OCI-M2 (cell line): ENCODE results near the gene IFI27L1.

Experiments
- DNase-seq: peaks from one replicate; lab custom pipeline; 2025; ENCODE audit not compliant: unreplicated experiment; lab: John Stamatoyannopoulos, UW

The IFI27L1 gene, protein sequence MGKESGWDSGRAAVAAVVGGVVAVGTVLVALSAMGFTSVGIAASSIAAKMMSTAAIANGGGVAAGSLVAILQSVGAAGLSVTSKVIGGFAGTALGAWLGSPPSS

GRCh38 chr14:94080621-94081385 lies at the start of gene IFI27L1, which contains the start of gene DDX24:
Gene IFI27L1 (plus strand): TSS chr14:94081310. CDS start chr14:94096938, 15,628 bp downstream.
Gene DDX24 (minus strand): TSS chr14:94081202. CDS start chr14:94079742, 1,460 bp downstream.
- DNase-seq, result peak; percentile 77

DNA sequence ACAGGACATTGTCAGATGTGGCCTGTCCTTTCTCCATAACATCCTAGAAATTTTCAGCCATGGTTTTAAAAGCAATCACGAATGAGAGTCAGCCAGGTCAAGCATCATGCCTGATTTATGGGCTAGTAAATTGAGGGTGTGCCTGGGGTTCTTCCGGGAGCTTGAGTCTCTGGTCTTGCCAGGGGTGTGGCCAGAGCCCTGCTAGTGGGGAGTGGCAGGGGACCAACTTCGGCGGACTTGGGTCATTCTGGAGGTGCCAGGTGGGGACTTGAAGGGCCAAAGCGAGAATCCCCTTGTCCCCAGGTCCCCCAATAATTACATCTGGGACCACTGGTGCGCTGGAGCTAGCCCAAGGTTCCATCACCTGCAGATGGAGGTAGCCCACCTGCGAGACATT lies 49.2 kb upstream of the IFI27L1 start:
- DNase-seq, result no peak

GRCh38 chr14:94034886-94035285 lies 46.2 kb upstream of the IFI27L1 start:
- no peak for DNase-seq

DNA sequence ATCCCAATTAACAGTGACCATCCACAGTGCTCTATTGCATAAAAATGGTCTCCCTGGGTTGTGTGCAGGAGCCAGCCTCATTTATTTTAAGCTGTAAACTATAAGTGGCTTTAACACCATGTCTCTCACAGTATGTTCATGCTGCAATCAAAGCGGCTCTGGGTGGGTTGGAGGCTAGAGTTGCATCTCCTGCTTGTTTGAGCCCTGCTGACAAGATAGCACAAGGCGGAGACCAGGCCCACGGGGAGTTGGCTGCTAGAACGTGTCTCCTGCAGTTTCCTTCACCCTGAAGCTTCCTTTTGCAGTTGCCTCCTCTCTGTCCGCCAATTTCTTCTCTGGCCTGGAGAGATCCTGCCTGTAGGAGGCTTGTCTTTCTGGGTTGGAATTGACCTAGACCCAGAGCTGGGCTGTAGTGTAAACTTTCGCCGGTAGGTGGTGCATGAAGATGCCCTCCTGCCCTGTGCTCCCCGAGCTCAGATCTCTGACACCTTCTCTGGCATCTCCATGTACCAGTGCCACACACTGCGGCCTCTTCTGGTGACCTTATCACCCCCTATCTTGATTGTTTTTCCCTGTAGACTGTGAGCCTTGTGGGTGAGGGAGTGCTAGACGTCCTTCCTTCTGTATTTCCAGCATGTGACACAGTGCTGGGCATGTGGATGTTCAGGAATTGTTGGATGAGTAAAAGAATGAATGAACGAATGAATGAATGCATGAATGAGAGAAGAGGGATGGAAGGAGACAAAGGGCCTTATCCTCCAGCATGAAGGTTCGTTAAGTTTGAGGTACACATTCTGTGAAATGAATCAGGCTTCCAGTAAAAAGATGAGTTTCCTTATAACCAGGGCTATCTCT lies 44.6 kb upstream of the IFI27L1 start:
- peak; percentile 24 for DNase-seq

DNA sequence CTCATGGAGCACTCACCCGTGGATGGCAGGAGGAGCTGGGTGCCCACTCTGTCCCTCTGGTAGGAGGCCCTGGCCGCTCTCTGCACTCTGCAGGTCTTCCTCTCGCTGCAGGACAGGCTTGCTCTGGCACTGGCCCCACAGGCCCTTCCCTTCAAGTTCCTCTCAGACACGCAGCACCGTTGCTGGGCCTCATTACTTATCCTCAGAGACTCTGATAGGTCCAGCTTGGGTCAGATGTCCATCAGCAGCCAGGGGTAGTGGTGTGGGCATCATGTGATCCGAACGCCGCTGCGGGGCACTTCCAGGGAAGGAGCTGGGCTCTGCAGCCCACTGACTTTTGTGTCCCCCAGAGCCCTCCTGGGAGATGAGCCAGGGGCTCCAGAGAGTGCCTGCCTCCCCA lies 43.2 kb upstream of the IFI27L1 start:
- DNase-seq, result no peak

GRCh38 chr14:94038510-94038909 lies 42.6 kb upstream of the IFI27L1 start:
- no peak for DNase-seq

DNA sequence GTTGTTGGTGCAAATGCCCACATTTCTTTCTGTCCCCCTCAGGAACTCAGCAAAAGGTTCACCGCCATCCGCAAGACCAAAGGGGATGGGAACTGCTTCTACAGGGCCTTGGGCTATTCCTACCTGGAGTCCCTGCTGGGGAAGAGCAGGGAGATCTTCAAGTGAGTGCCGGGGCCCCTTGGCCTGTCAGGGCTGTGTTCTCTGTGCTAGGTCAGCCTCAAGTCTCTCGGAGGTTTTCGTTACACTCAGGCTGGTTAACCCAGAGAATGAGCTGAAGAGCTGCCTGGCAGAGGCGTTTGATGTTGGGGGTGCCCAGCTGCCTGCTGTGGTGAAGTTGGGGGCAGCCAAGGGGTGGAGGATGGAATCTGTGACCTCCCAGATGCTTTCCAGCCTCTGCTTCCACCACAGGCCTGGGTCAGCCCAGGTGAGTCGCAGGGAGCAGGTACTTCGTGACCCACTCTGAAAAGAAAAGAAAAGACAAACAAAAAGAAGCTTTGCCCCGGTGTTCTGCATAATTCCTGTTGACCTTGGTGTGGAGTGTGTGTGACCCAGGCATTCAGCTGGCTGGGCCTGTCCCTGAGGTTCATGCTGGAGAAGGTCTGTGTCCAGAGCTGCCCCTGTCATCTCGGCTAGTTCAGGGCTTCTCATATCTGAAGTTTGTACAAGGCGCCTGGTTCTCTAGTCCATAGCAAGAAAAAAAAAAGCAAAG lies 42.0 kb upstream of the IFI27L1 start:
- no peak for DNase-seq

DNA sequence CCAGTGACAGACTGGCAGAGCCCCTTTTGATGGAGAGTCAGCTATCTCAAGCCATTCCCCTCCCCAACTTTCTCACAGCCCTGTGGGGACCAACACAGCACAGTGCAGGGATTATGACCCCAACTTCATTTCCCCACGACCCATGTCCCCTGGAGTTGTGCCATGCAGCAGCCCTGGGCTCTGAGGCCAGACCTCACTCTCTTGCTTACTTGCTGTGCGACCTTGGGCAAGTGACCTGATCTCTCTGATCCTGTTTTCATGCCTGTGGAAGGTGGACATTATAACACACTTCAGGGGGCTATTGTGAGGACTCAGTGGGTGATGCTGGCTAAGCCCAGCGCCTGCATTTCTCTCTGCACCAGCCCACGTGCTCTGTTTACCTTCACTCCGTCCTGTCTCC lies 40.9 kb upstream of the IFI27L1 start:
- DNase-seq, result no peak

DNA sequence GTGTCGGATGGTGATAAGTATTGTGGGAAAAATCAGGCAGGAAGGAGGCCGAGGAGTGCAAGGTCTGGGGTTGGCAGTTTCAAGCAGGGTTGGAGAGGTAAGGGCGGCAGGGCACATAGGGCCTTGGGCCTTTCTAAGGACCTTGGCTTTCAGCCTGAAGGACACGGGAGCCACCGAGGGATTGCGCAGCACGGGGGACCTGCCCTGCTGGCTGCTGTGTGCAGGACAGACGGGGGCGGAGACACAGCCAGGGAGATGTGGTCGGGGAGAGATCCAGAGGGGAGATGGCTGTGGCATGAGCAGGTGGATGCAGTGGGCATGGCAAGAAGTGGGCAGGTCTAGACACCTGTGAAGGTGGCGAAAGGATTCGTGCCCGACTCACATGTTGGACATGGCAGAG lies 40.3 kb upstream of the IFI27L1 start:
- no peak for DNase-seq

DNA sequence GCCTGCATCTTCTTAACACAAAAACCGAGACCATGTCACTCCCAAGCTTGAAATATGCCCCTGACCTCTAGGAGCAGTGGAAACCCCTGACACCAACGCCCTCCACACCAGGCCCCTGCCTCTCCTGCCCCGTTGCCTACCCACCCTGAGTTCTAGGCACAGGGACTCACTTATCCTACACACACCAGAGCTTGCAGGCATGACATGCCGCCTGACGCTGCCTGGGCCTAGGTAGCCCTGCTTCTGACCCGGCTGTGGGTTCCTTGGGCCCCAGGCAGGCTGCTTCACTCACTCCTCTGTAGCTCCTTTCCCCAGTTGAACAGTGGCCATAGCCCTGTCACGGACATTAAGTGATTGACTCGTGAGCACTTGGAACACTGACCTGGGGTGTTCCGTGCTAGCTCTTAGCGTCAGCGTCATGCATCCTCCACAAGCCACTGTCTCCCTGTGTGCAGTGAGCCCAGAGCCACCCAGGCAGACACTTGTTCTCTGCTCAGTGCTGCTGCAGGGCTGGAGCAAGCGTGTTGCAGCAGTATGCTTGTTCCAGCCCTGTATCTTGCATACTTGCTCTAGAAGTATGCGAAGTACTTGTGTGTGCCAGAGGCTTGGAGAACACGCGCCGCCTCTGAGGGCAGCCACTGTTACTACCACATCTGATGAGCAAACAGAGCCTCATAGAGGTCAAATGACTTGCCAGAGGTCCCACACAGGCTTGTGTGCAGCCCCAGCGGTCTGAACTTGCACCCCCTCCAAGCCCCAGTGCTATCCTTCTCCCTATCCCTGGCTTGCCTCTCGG lies 39.4 kb upstream of the IFI27L1 start:
- no peak for DNase-seq

GRCh38 chr14:94042433-94043091 lies 38.5 kb upstream of the IFI27L1 start:
- DNase-seq, result no peak

DNA sequence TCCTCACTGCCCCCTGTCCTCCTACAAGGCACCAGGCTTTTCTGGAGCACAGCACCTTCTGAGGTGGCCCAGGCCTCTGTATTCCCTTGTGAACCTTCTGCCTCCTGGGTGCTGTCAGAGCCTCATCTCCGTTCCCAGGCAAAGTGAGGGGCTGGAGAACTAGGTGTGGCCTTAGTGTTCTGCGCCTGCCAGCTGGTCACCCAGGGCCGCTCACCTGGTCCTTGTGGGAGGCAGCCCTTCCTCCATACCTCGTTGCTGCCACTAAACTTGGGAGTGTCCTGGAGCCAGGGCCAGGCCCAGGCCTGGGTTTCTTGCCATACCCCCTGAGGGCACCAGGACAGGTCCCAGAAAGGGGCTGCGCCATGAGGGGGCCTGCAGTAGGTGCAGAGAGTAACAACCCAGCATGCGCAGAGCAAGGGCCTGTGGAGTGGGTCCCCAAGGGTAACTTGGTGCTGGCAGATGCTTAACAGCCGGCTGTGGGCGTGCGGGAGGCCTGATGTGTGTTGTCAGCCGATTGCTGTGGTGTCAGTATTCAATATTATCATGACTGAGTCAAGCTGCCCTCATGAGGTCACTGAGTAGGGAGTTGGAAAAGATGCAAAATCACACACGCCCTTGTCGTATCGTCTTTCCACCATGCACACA lies 37.9 kb upstream of the IFI27L1 start:
- no peak for DNase-seq

- DNase-seq, result no peak
Measured at GRCh38 chr14:94043756-94044475, 37.2 kb upstream of the IFI27L1 start.

- no peak for DNase-seq
Measured at GRCh38 chr14:94044476-94045091, 36.5 kb upstream of the IFI27L1 start.

DNA sequence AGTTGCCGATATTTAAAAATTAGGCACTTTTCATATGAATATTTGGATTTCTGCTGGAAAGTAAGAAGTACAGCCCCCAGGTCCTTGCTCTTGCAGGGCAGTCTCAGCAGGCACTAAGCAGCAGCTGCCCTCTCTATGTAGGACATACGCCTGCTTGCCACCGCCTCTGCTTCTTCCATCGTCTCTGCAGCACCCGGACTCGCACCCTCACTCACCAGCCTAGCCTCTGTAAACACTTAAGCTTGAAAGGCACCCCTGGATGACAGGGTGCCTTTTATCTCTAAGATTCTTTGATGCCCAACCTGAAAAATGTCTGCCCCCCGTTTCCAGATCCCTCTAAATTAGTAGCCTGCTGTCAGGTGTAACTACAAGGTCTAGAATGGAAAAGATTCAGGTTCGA lies 36.0 kb upstream of the IFI27L1 start:
- DNase-seq, result no peak

GRCh38 chr14:94045563-94046345 lies 35.4 kb upstream of the IFI27L1 start:
- no peak for DNase-seq

GRCh38 chr14:94046696-94047250 lies 34.3 kb upstream of the IFI27L1 start:
- DNase-seq, result no peak
